Measurements from ENCODE around the gene ITGBL1. TPM values are rescaled to one million over a fixed set of nuclear protein-coding genes. Genes with fewer than 3 reads are reported as not detected.

ITGBL1 gene
- total RNA-seq, 2 experiments from 2014 or later: not detected

DNA sequence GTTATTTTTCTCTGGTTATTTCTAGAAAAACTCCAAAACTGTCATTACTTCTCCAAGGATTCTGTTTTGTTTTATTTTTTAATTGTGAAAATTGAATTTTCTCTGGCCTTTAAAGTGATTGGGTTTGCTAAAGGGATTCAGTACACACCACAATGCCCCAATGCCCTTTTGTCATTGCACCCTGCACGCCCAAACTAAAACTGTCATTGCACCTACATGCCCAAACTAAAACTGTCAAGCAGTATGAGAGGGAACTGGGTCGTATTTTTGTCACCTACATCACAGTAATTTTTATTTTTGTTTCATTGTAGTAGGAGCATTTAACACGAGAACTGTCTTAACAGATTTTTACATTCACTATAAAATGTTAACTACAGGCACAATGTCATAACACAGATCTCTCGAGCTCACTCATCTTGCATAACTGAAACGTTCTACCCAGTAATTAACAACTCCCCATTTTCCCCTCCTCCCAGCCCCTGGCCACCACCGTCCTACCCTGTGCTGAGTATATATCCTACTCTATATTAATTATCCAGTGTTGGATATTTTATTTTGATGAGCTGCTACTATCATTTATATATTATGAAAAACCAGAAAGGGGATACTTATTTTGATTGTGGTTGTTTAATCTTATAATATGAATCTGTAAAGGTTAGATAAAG is 43.4 kb upstream of the ITGBL1 start:
- peaks cover 17% of the 10 kb centered on the region for H3K27me3 Mint-ChIP-seq
- TF ChIP-seq CTCF (IDR thresholded peaks at IDR 0.05): no peak
- no peak overlapping the region for H3K27ac Mint-ChIP-seq
- H3K9me3 Mint-ChIP-seq: peaks cover 2% of the 10 kb centered on the region
- ChIA-PET CTCF (no interaction called here), POLR2A (no interaction called here)
- H3K36me3 Mint-ChIP-seq (ENCODE audit: low read depth): no peaks in the 10 kb centered on the region
- Histone ChIP-seq H3K4me3 (ENCODE audit: low read length) (no peak overlapping the region), H3K4me1 (ENCODE audit: insufficient read depth, low read length) (no peaks in the 10 kb centered on the region), H3K9me3 (ENCODE audit: control insufficient read depth in 1 of 2, insufficient read depth in 1 of 2, low read length in 2 of 2) (no peaks in the 10 kb centered on the region), H3K36me3 (ENCODE audit: insufficient read depth, low read length) (no peaks in the 10 kb centered on the region), H3K27me3 (ENCODE audit: control insufficient read depth in 1 of 2, insufficient read depth in 2 of 2, low read length in 2 of 2) (peaks cover 0 to 5% of the 10 kb centered on the region in 2 experiments), H3K27ac (ENCODE audit: low read depth in 1 of 2, low read length in 2 of 2) (no peak overlapping the region)
- no peaks in the 10 kb centered on the region for H3K4me1 Mint-ChIP-seq (ENCODE audit: low read depth)
- intact Hi-C loops (cut with DNase I, micrococcal nuclease): no loop called here
- ATAC-seq (ENCODE audit: poor library complexity) (no peak), DNase-seq (no peak)
- H3K4me3 Mint-ChIP-seq: no peak overlapping the region

- CTCF ChIA-PET: no interaction called here
- intact Hi-C loops (cut with DNase I, micrococcal nuclease): no loop called here
- no peak for TF ChIP-seq CTCF (IDR thresholded peaks at IDR 0.05)
- peaks cover 2% of the 10 kb centered on the region for H3K9me3 Mint-ChIP-seq
- DNase-seq (no peak), ATAC-seq (ENCODE audit: poor library complexity) (no peak)
- Histone ChIP-seq H3K4me3 (ENCODE audit: low read length) (no peak overlapping the region), H3K27ac (ENCODE audit: low read depth in 1 of 2, low read length in 2 of 2) (no peak overlapping the region), H3K27me3 (ENCODE audit: control insufficient read depth in 1 of 2, insufficient read depth in 2 of 2, low read length in 2 of 2) (peaks cover 17 to 20% of the 10 kb centered on the region in 2 experiments), H3K9me3 (ENCODE audit: control insufficient read depth in 1 of 2, insufficient read depth in 1 of 2, low read length in 2 of 2) (peaks cover 0 to 4% of the 10 kb centered on the region in 2 experiments), H3K36me3 (ENCODE audit: insufficient read depth, low read length) (no peaks in the 10 kb centered on the region), H3K4me1 (ENCODE audit: insufficient read depth, low read length) (peaks cover 4% of the 10 kb centered on the region)
- no peak overlapping the region for H3K27ac Mint-ChIP-seq
- peaks cover 29% of the 10 kb centered on the region for H3K27me3 Mint-ChIP-seq
- H3K4me3 Mint-ChIP-seq: no peak overlapping the region
- no peaks in the 10 kb centered on the region for H3K4me1 Mint-ChIP-seq (ENCODE audit: low read depth)
- no peaks in the 10 kb centered on the region for H3K36me3 Mint-ChIP-seq (ENCODE audit: low read depth)
- POLR2A ChIA-PET: no interaction called here
Observed at GRCh38 chr13:101412076-101412475, 40.4 kb upstream of the ITGBL1 start.

- peaks cover 0 to 4% of the 10 kb centered on the region in 2 experiments for H3K9me3 ChIP-seq (ENCODE audit: control insufficient read depth in 1 of 2, insufficient read depth in 1 of 2, low read length in 2 of 2)
- no peak overlapping the region for H3K27ac ChIP-seq (ENCODE audit: low read depth in 1 of 2, low read length in 2 of 2)
- no peak overlapping the region for H3K4me3 ChIP-seq (ENCODE audit: low read length)
- Mint-ChIP-seq H3K4me1 (ENCODE audit: low read depth) (no peaks in the 10 kb centered on the region), H3K4me3 (no peak overlapping the region), H3K27ac (no peak overlapping the region), H3K27me3 (peaks cover 56% of the 10 kb centered on the region), H3K36me3 (ENCODE audit: low read depth) (no peaks in the 10 kb centered on the region), H3K9me3 (peaks cover 4% of the 10 kb centered on the region)
- peaks cover 5% of the 10 kb centered on the region for H3K4me1 ChIP-seq (ENCODE audit: insufficient read depth, low read length)
- DNase-seq: no peak
- TF ChIP-seq CTCF (IDR thresholded peaks at IDR 0.05): no peak
- intact Hi-C loops (cut with DNase I, micrococcal nuclease): no loop called here
- no peaks in the 10 kb centered on the region for H3K36me3 ChIP-seq (ENCODE audit: insufficient read depth, low read length)
- ChIA-PET CTCF (no interaction called here), POLR2A (no interaction called here)
- H3K27me3 ChIP-seq (ENCODE audit: control insufficient read depth in 1 of 2, insufficient read depth in 2 of 2, low read length in 2 of 2): peaks cover 18 to 28% of the 10 kb centered on the region in 2 experiments
- ATAC-seq (ENCODE audit: poor library complexity): no peak
Observed at GRCh38 chr13:101415358-101416174, 36.9 kb upstream of the ITGBL1 start.
